ENCODE data around the gene CHD8. TPM values are rescaled to one million over a fixed set of nuclear protein-coding genes. Genes with fewer than 3 reads are reported as not detected.

CHD8 gene
- total and polyA plus RNA-seq, 2 of the 4 experiments (the other 2 are of a cell fraction): 32.1 to 55.0 TPM

DNA sequence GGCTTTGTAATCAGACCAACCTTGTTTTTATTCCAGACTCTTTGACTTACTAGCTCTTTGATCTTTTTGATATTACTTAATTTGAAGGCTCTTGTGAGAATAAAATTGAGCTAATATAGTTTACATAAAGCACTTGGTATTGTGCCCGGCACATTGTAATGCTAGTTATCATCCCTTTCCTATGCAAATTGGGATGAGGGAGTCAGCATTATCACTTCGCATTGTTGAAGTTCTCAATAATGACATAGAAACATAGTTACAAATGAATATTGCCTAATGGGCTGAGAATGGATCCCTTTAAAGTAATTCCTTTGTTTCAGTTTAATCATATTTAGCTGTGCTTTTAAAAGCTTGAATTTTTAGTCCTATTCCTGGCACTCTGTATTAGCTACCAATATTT lies 108.7 kb downstream of the CHD8 start:
- no peaks in the 10 kb centered on the region for H4K20me1 ChIP-seq (ENCODE audit: insufficient read depth, low read length)
- BruUV-seq (replicated peaks): no TSS peak
- H3K4me3 ChIP-seq (ENCODE audit: insufficient read depth, low read depth, low read length): no peak overlapping the region
- no peak overlapping the region for H2AK5ac ChIP-seq (ENCODE audit: low read depth, low read length)
- no CpG with 5 or more reads among the region's 2 CpGs for WGBS, 2 experiments (ENCODE audit: extremely low coverage in 2 of 2, insufficient read length in 1 of 2)
- H2BK120ac ChIP-seq (ENCODE audit: low read depth, low read length): no peak overlapping the region
- no peak overlapping the region for H3K9ac ChIP-seq (ENCODE audit: low read depth, low read length)
- no peak overlapping the region for H2AFZ ChIP-seq (replicated peaks; ENCODE audit: low read length, poor library complexity)
- no peak overlapping the region for H2AK9ac ChIP-seq (replicated peaks; ENCODE audit: low read depth, low read length, poor library complexity)
- H3K56ac ChIP-seq (ENCODE audit: extremely low read depth, insufficient read depth, low read length): no peak overlapping the region
- H4K91ac ChIP-seq (ENCODE audit: insufficient read depth, low read depth, low read length): no peak overlapping the region
- DNase-seq (no peak), ATAC-seq (ENCODE audit: low read depth) (no peak)
- no peak overlapping the region for H3K18ac ChIP-seq (ENCODE audit: low read depth, low read length)
- no peaks in the 10 kb centered on the region for H3K79me1 ChIP-seq (ENCODE audit: low read depth in 1 of 2, low read length in 2 of 2)
- no peak overlapping the region for H2BK15ac ChIP-seq (ENCODE audit: low read depth, low read length)
- TF ChIP-seq CTCF (conservative IDR thresholded peaks at IDR 0.05; ENCODE audit: low read depth, low read length) (no peak), MAFK (IDR thresholded peaks at IDR 0.05; ENCODE audit: low read depth, low read length) (no peak), FOS (IDR thresholded peaks at IDR 0.05; ENCODE audit: low read depth, low read length) (no peak), BHLHE40 (IDR thresholded peaks at IDR 0.05; ENCODE audit: low read depth, low read length) (no peak), NFE2L2 (IDR thresholded peaks at IDR 0.05; ENCODE audit: low read depth, low read length) (no peak), RCOR1 (IDR thresholded peaks at IDR 0.05; ENCODE audit: insufficient replicate concordance, low read length) (no peak), MXI1 (IDR thresholded peaks at IDR 0.05; ENCODE audit: borderline replicate concordance, low read depth, low read length) (no peak)
- no peak overlapping the region for H3K27ac ChIP-seq (ENCODE audit: insufficient read depth, low read length)
- H3K4ac ChIP-seq (ENCODE audit: low read depth, low read length): no peak overlapping the region
- H2BK5ac ChIP-seq (ENCODE audit: low read depth, low read length, poor library complexity, severe bottlenecking): no peak overlapping the region
- H4K5ac ChIP-seq (ENCODE audit: low read depth, low read length): no peak overlapping the region
- in situ Hi-C loops (cut with MboI; ENCODE audit: low sequenced_read_pairs): no loop called here
- dilution Hi-C loops (cut with HindIII; ENCODE audit: low sequenced_read_pairs, unreplicated experiment): no loop called here
- no peak overlapping the region for H3K23ac ChIP-seq (ENCODE audit: low read depth, low read length)
- no peak overlapping the region for H3K4me2 ChIP-seq (ENCODE audit: low read depth, low read length)
- no peaks in the 10 kb centered on the region for H3K9me3 ChIP-seq (ENCODE audit: control insufficient read depth, insufficient read depth, low read length)
- CTCF ChIA-PET: interaction anchor here (1.3 kb wide), 1 partner anchor 9 kb away, joined by 3 read pairs; no protein-coding TSS in a partner anchor
- H3K9me1 ChIP-seq (ENCODE audit: insufficient read depth, low read length): 0 out of 2 replicates have a peak, but pooled peaks cover 3% of the 10 kb centered on the region
- POLR2A ChIA-PET (ENCODE audit: unreplicated experiment): no interaction called here
- no peaks in the 10 kb centered on the region for H3K27me3 ChIP-seq (ENCODE audit: control insufficient read depth, insufficient read depth, low read length)
- H4K8ac ChIP-seq (ENCODE audit: low read depth in 2 of 2, low read length in 2 of 2): no peak overlapping the region
- intact Hi-C loops (cut with micrococcal nuclease): no loop called here
- no peak overlapping the region for H2BK20ac ChIP-seq (ENCODE audit: low read depth, low read length)
- no peak overlapping the region for H3K14ac ChIP-seq (replicated peaks; ENCODE audit: low read depth, low read length)
- H3K4me1 ChIP-seq (ENCODE audit: control insufficient read depth, insufficient read depth, low read length): 0 out of 2 replicates have a peak, but pooled peaks cover 2% of the 10 kb centered on the region
- H3K36me3 ChIP-seq (ENCODE audit: control insufficient read depth, insufficient read depth, low read length): peaks cover 10% of the 10 kb centered on the region

All from IMR-90 (cell line).